Measurements from ENCODE around the gene GABRP.

GABRP gene

GRCh38 chr5:170861667-170861916, 78.1 kb downstream of the GABRP start:
- no peak for DNase-seq (ENCODE audit: low read depth in 2 of 2)

GRCh38 chr5:170861917-170862766, 78.6 kb downstream of the GABRP start, which contains the start of gene RANBP17:
Gene RANBP17 (plus strand): TSS chr5:170862018.
- DNase-seq (ENCODE audit: low read depth in 2 of 2) = no peak

DNA sequence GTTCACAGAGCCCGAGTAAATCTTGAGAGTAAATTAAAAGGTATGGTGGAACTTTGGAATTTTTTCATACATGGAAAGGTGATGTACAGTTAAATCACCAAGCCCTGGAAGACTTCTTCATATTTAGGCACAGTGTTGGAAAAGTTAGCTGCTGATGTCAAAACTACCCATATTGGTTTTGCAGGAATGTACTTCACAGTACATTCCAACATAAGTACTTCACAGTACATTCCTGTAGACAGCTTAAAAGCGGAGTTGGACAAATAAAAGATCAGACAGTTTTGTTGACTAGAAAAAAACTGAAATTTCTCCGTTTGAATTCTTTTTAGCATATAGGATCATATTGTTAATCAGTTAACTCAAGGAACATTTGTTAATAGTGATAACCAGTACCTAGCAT, 80.1 kb downstream of the GABRP start:
- DNase-seq (ENCODE audit: low read depth in 2 of 2) = no peak
